ENCODE results near the gene FATE1. TPM values are rescaled to one million over a fixed set of nuclear protein-coding genes. Genes with fewer than 3 reads are reported as not detected.

The FATE1 gene, protein sequence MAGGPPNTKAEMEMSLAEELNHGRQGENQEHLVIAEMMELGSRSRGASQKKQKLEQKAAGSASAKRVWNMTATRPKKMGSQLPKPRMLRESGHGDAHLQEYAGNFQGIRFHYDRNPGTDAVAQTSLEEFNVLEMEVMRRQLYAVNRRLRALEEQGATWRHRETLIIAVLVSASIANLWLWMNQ
- total RNA-seq: 1,000 to 10,000 TPM in 1 of 2 donors, not detected in 1; 1,003 TPM

DNA sequence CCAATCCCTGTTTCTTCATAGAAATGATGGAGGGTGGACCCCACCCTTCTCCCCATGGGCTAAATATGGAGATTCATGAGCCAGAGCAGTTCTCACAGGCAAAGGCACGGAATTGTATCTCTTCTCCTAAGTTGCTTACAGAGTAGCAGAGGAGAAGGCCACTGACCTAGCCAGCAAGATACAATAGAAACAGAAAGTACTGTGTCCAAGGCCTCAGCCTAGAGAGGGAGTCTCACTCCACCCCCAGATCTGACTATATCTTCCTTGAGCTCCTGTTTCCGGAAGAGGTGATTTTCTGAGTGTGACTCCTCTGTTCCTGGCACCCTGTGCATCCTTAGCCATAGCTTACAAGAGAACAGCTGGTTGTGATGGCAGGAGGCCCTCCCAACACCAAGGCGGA is at the start of gene FATE1:
Gene FATE1 (plus strand): TSS at position 284 of the 400 bp plus-strand sequence. CDS start 85 bp downstream, at position 369.
- Histone ChIP-seq H3K4me3 (no peak within 1 kb of the TSS), H3K27me3 (replicated peaks; ENCODE audit: insufficient read depth) (no peaks in the 10 kb centered on the region), H3K4me1 (replicated peaks) (no peaks in the 10 kb centered on the region), H3K27ac (no peak within 1 kb of the TSS), H3K9me3 (no peaks in the 10 kb centered on the region), H3K36me3 (no peaks in the 10 kb centered on the region)
- no peak for TF ChIP-seq POLR2AphosphoS5 (IDR thresholded peaks at IDR 0.05)
- no peak for TF ChIP-seq POLR2A (IDR thresholded peaks at IDR 0.05)
- TF ChIP-seq, protein P1, sequence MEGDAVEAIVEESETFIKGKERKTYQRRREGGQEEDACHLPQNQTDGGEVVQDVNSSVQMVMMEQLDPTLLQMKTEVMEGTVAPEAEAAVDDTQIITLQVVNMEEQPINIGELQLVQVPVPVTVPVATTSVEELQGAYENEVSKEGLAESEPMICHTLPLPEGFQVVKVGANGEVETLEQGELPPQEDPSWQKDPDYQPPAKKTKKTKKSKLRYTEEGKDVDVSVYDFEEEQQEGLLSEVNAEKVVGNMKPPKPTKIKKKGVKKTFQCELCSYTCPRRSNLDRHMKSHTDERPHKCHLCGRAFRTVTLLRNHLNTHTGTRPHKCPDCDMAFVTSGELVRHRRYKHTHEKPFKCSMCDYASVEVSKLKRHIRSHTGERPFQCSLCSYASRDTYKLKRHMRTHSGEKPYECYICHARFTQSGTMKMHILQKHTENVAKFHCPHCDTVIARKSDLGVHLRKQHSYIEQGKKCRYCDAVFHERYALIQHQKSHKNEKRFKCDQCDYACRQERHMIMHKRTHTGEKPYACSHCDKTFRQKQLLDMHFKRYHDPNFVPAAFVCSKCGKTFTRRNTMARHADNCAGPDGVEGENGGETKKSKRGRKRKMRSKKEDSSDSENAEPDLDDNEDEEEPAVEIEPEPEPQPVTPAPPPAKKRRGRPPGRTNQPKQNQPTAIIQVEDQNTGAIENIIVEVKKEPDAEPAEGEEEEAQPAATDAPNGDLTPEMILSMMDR (IDR thresholded peaks at IDR 0.05): no peak
- 58% methylated on average over 3 of the region's 3 CpGs for WGBS
- no peak for DNase-seq (ENCODE audit: low spot score)
- intact Hi-C loops (cut with DNase I): no loop called here

DNA sequence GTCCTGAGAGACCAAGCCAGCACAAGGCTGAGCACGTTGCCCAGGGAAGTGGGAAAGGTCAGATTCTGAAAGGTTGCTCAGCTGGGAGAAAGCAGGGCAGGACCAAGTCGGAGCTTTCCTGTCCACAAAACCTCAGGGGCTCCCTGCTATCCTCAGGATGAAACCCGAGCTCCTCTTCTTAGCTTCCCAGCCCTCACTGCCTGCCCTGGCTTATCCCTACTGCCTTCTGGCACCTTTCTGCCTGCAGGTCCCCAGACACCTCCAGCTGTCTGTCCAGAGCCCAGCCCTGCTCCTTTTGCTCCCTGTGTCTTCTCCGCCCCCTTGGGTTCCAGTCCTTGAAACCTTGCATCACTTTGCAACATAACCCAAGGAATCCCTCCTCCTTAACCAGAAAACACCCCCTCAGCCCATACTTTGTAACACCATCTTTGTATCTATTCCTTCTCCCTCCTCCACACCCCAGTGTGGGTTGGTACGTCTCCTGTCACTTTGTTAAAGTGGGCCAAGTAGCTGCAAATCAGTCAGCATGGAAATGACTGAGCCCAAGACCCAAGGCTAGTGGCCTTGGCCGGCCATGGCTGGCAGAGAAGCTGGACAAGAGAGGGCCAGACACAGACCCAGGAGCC is 40.6 kb upstream of the FATE1 start:
- no peak for DNase-seq (ENCODE audit: low spot score)
- no peaks in the 10 kb centered on the region for H3K4me1 ChIP-seq (replicated peaks)
- TF ChIP-seq POLR2A (IDR thresholded peaks at IDR 0.05) (no peak), POLR2AphosphoS5 (IDR thresholded peaks at IDR 0.05) (no peak)
- TF ChIP-seq, protein P1 (IDR thresholded peaks at IDR 0.05): no peak
- H3K36me3 ChIP-seq: no peaks in the 10 kb centered on the region
- H3K9me3 ChIP-seq: no peaks in the 10 kb centered on the region
- no peak overlapping the region for H3K27ac ChIP-seq
- no peak overlapping the region for H3K4me3 ChIP-seq
- intact Hi-C loops (cut with DNase I): no loop called here
- WGBS: 53% methylated on average over 5 of the region's 6 CpGs
- H3K27me3 ChIP-seq (replicated peaks; ENCODE audit: insufficient read depth): no peaks in the 10 kb centered on the region

DNA sequence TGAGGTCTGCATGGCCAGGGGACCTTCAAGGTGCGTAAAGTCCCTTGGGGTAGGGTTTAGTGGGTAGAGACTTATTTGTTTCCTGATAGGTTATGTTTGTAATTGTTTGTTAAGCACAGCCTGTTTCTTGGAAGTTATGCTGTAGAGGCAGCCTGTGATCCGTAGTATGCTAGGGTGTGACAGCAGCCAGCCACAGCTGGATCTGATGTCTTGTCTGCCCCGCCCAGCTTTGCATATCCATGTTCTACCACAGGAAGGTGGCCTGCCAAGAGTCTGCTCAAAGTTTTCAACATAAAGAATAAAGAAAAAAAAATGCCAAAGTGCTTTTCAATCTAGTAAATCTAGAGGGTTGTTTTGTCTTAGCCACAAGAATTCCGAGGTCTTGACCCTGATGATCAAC is 39.6 kb upstream of the FATE1 start:
- Histone ChIP-seq H3K9me3 (no peaks in the 10 kb centered on the region), H3K4me3 (no peak overlapping the region), H3K27ac (no peak overlapping the region), H3K4me1 (replicated peaks) (no peaks in the 10 kb centered on the region), H3K27me3 (replicated peaks; ENCODE audit: insufficient read depth) (no peaks in the 10 kb centered on the region), H3K36me3 (no peaks in the 10 kb centered on the region)
- TF ChIP-seq, protein P1 (IDR thresholded peaks at IDR 0.05): no peak
- no peak for TF ChIP-seq POLR2AphosphoS5 (IDR thresholded peaks at IDR 0.05)
- intact Hi-C loops (cut with DNase I): no loop called here
- 77% methylated on average over 4 of the region's 4 CpGs for WGBS
- no peak for DNase-seq (ENCODE audit: low spot score)

DNA sequence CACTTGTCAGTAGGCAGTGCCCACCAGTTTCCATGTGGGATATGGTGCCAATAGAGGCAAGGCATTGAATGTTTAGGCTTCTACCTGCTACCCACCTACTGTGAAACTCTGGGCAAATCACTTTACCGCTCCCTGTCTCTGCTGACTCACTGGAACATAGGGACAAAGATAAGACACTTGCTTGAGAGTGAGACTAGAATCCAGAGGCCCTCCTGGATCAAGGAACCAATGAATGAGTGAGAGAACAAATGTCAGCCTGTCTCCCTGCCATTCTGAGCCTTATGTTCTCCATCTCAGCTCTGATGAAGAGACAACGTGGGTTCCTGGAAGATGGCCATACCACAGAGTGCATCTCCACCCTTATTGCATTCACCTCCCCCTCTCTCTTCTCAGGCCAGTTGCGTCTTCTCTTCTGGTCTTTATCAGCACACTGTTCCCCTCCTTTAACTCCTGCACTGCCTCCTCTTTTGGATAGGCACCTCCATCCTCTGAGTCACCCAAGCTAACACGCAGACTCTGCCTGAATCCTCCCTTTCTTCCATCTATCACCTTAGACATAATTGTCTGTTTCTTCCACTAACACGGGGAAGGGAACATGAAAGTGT is 35.9 kb upstream of the FATE1 start:
- Histone ChIP-seq H3K4me1 (replicated peaks) (no peaks in the 10 kb centered on the region), H3K4me3 (no peak overlapping the region), H3K27ac (no peak overlapping the region), H3K36me3 (no peaks in the 10 kb centered on the region), H3K9me3 (no peaks in the 10 kb centered on the region), H3K27me3 (replicated peaks; ENCODE audit: insufficient read depth) (no peaks in the 10 kb centered on the region)
- TF ChIP-seq POLR2A (IDR thresholded peaks at IDR 0.05): no peak
- TF ChIP-seq, protein P1 (IDR thresholded peaks at IDR 0.05): no peak
- no peak for TF ChIP-seq POLR2AphosphoS5 (IDR thresholded peaks at IDR 0.05)
- intact Hi-C loops (cut with DNase I): no loop called here
- DNase-seq (ENCODE audit: low spot score): no peak
- 58% methylated on average over 5 of the region's 5 CpGs for WGBS
